ENCODE measurements around the gene STK32C. TPM values are rescaled to one million over a fixed set of nuclear protein-coding genes. Genes with fewer than 3 reads are reported as not detected.

The STK32C gene
- total RNA-seq, 1 donor from 2014 or later = 9.9 TPM

GRCh38 chr10:132226586-132227405, 81.0 kb downstream of the STK32C start:
- H3K4me3 Mint-ChIP-seq = no peak overlapping the region
- no peak for DNase-seq (ENCODE audit: low spot score in 2 of 2, unreplicated experiment in 2 of 2)
- H3K9me3 Mint-ChIP-seq = no peaks in the 10 kb centered on the region
- TF ChIP-seq CTCF (IDR thresholded peaks at IDR 0.05; ENCODE audit: unreplicated experiment) = no peak
- H3K27ac Mint-ChIP-seq = no peak overlapping the region
- H3K36me3 Mint-ChIP-seq = no peaks in the 10 kb centered on the region
- H3K27me3 Mint-ChIP-seq (ENCODE audit: low read depth) = peaks cover 2% of the 10 kb centered on the region
- peaks cover 7% of the 10 kb centered on the region for H3K4me1 Mint-ChIP-seq

GRCh38 chr10:132225849-132226205, 81.9 kb downstream of the STK32C start:
- H3K36me3 Mint-ChIP-seq = no peaks in the 10 kb centered on the region
- DNase-seq (ENCODE audit: low spot score in 2 of 2, unreplicated experiment in 2 of 2) = no peak
- H3K4me3 Mint-ChIP-seq = no peak overlapping the region
- no peak for TF ChIP-seq CTCF (IDR thresholded peaks at IDR 0.05; ENCODE audit: unreplicated experiment)
- H3K9me3 Mint-ChIP-seq = no peaks in the 10 kb centered on the region
- no peak overlapping the region for H3K27ac Mint-ChIP-seq
- H3K27me3 Mint-ChIP-seq (ENCODE audit: low read depth) = no peaks in the 10 kb centered on the region
- peaks cover 5% of the 10 kb centered on the region for H3K4me1 Mint-ChIP-seq

GRCh38 chr10:132225073-132225848, 82.5 kb downstream of the STK32C start:
- DNase-seq (ENCODE audit: low spot score in 2 of 2, unreplicated experiment in 2 of 2) = no peak
- Mint-ChIP-seq H3K27me3 (ENCODE audit: low read depth) (no peaks in the 10 kb centered on the region), H3K36me3 (no peaks in the 10 kb centered on the region), H3K9me3 (no peaks in the 10 kb centered on the region), H3K4me3 (no peak overlapping the region), H3K4me1 (peaks cover 3% of the 10 kb centered on the region), H3K27ac (no peak overlapping the region)
- TF ChIP-seq CTCF (IDR thresholded peaks at IDR 0.05; ENCODE audit: unreplicated experiment) = no peak

- Mint-ChIP-seq H3K4me1 (no peaks in the 10 kb centered on the region), H3K36me3 (no peaks in the 10 kb centered on the region), H3K27ac (no peak overlapping the region), H3K4me3 (no peak overlapping the region), H3K27me3 (ENCODE audit: low read depth) (no peaks in the 10 kb centered on the region), H3K9me3 (no peaks in the 10 kb centered on the region)
- TF ChIP-seq CTCF (IDR thresholded peaks at IDR 0.05; ENCODE audit: unreplicated experiment) = no peak
- no peak for DNase-seq (ENCODE audit: low spot score in 2 of 2, unreplicated experiment in 2 of 2)
Observed at GRCh38 chr10:132224343-132225072, 83.2 kb downstream of the STK32C start.

GRCh38 chr10:132223611-132224342, 84.0 kb downstream of the STK32C start:
- Mint-ChIP-seq H3K27ac (no peak overlapping the region), H3K36me3 (no peaks in the 10 kb centered on the region), H3K4me3 (no peak overlapping the region), H3K9me3 (peaks cover 5% of the 10 kb centered on the region), H3K4me1 (no peaks in the 10 kb centered on the region), H3K27me3 (ENCODE audit: low read depth) (no peaks in the 10 kb centered on the region)
- TF ChIP-seq CTCF (IDR thresholded peaks at IDR 0.05; ENCODE audit: unreplicated experiment) = no peak
- no peak for DNase-seq (ENCODE audit: low spot score in 2 of 2, unreplicated experiment in 2 of 2)

Data from mesothelial cell of epicardium (in vitro differentiated cells).